Measurements from ENCODE around the gene H3-3A. TPM values are rescaled to one million over a fixed set of nuclear protein-coding genes. Genes with fewer than 3 reads are reported as not detected.

The H3-3A gene
- total and polyA plus RNA-seq, 2 experiments from 2014 or later, result 913 to 2,407 TPM

DNA sequence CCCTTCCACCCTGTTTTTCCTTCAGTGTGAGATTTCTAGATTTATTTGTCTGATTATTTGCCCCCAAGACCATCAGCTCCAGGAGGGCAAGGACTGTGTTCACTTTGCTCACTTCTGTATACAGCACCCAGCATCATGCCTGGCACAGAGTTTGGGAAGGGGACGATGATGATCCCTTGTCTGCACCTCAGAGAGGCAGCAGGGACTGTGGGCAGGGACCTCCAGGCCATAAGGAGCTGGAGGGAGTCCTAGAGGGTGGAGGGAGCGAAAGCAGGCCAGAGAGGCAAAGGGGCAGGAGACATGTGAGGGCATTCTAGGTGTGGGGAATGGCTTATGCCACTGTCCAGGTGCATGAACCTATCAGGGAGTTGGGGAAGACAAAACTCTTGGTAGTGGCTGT lies 32.8 kb downstream of the H3-3A start:
- no peak for DNase-seq (ENCODE audit: low spot score)
- H3K36me3 Mint-ChIP-seq (ENCODE audit: low read depth), result no peaks in the 10 kb centered on the region

More for the DNA sequence above, 32.8 kb downstream of the H3-3A start:
- Mint-ChIP-seq H3K27ac (no peak overlapping the region), H3K27me3 (ENCODE audit: insufficient read depth, low read depth, poor library complexity) (peaks cover 3% of the 10 kb centered on the region), H3K4me3 (no peak overlapping the region), H3K4me1 (peaks cover 18% of the 10 kb centered on the region), H3K9me3 (no peaks in the 10 kb centered on the region)
- no peaks in the 10 kb centered on the region for H4K20me1 ChIP-seq (replicated peaks; ENCODE audit: insufficient read depth)
- no peak overlapping the region for H3K4me3 ChIP-seq
- no peak for TF ChIP-seq STAT1 (IDR thresholded peaks at IDR 0.05; ENCODE audit: unreplicated experiment)
- TF ChIP-seq, protein P1, sequence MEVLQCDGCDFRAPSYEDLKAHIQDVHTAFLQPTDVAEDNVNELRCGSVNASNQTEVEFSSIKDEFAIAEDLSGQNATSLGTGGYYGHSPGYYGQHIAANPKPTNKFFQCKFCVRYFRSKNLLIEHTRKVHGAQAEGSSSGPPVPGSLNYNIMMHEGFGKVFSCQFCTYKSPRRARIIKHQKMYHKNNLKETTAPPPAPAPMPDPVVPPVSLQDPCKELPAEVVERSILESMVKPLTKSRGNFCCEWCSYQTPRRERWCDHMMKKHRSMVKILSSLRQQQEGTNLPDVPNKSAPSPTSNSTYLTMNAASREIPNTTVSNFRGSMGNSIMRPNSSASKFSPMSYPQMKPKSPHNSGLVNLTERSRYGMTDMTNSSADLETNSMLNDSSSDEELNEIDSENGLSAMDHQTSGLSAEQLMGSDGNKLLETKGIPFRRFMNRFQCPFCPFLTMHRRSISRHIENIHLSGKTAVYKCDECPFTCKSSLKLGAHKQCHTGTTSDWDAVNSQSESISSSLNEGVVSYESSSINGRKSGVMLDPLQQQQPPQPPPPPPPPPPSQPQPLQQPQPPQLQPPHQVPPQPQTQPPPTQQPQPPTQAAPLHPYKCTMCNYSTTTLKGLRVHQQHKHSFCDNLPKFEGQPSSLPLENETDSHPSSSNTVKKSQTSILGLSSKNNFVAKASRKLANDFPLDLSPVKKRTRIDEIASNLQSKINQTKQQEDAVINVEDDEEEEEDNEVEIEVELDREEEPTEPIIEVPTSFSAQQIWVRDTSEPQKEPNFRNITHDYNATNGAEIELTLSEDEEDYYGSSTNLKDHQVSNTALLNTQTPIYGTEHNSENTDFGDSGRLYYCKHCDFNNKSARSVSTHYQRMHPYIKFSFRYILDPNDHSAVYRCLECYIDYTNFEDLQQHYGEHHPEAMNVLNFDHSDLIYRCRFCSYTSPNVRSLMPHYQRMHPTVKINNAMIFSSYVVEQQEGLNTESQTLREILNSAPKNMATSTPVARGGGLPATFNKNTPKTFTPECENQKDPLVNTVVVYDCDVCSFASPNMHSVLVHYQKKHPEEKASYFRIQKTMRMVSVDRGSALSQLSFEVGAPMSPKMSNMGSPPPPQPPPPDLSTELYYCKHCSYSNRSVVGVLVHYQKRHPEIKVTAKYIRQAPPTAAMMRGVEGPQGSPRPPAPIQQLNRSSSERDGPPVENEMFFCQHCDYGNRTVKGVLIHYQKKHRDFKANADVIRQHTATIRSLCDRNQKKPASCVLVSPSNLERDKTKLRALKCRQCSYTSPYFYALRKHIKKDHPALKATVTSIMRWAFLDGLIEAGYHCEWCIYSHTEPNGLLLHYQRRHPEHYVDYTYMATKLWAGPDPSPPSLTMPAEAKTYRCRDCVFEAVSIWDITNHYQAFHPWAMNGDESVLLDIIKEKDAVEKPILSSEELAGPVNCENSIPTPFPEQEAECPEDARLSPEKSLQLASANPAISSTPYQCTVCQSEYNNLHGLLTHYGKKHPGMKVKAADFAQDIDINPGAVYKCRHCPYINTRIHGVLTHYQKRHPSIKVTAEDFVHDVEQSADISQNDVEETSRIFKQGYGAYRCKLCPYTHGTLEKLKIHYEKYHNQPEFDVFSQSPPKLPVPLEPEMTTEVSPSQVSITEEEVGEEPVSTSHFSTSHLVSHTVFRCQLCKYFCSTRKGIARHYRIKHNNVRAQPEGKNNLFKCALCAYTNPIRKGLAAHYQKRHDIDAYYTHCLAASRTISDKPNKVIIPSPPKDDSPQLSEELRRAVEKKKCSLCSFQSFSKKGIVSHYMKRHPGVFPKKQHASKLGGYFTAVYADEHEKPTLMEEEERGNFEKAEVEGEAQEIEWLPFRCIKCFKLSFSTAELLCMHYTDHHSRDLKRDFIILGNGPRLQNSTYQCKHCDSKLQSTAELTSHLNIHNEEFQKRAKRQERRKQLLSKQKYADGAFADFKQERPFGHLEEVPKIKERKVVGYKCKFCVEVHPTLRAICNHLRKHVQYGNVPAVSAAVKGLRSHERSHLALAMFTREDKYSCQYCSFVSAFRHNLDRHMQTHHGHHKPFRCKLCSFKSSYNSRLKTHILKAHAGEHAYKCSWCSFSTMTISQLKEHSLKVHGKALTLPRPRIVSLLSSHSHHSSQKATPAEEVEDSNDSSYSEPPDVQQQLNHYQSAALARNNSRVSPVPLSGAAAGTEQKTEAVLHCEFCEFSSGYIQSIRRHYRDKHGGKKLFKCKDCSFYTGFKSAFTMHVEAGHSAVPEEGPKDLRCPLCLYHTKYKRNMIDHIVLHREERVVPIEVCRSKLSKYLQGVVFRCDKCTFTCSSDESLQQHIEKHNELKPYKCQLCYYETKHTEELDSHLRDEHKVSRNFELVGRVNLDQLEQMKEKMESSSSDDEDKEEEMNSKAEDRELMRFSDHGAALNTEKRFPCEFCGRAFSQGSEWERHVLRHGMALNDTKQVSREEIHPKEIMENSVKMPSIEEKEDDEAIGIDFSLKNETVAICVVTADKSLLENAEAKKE (CRISPR knock-in tag; IDR thresholded peaks at IDR 0.05), result no peak
- TF ChIP-seq, protein P2, sequence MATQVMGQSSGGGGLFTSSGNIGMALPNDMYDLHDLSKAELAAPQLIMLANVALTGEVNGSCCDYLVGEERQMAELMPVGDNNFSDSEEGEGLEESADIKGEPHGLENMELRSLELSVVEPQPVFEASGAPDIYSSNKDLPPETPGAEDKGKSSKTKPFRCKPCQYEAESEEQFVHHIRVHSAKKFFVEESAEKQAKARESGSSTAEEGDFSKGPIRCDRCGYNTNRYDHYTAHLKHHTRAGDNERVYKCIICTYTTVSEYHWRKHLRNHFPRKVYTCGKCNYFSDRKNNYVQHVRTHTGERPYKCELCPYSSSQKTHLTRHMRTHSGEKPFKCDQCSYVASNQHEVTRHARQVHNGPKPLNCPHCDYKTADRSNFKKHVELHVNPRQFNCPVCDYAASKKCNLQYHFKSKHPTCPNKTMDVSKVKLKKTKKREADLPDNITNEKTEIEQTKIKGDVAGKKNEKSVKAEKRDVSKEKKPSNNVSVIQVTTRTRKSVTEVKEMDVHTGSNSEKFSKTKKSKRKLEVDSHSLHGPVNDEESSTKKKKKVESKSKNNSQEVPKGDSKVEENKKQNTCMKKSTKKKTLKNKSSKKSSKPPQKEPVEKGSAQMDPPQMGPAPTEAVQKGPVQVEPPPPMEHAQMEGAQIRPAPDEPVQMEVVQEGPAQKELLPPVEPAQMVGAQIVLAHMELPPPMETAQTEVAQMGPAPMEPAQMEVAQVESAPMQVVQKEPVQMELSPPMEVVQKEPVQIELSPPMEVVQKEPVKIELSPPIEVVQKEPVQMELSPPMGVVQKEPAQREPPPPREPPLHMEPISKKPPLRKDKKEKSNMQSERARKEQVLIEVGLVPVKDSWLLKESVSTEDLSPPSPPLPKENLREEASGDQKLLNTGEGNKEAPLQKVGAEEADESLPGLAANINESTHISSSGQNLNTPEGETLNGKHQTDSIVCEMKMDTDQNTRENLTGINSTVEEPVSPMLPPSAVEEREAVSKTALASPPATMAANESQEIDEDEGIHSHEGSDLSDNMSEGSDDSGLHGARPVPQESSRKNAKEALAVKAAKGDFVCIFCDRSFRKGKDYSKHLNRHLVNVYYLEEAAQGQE (IDR thresholded peaks at IDR 0.05; ENCODE audit: unreplicated experiment), result no peak
- no peak for TF ChIP-seq EZH2phosphoT487 (IDR thresholded peaks at IDR 0.05; ENCODE audit: unreplicated experiment)
- no peak overlapping the region for H3K4me2 ChIP-seq
- H3K27me3 ChIP-seq (ENCODE audit: insufficient read depth), result peaks cover 9% of the 10 kb centered on the region; the same call in 1 of the 2 replicates
- peaks cover 14% of the 10 kb centered on the region for H3K4me1 ChIP-seq (ENCODE audit: insufficient read depth)
- no peak overlapping the region for H3K27ac ChIP-seq (ENCODE audit: low read depth)
- H3K79me2 ChIP-seq (replicated peaks; ENCODE audit: insufficient read depth), result no peaks in the 10 kb centered on the region
- ATAC-seq, result no peak
- no peak overlapping the region for H2AFZ ChIP-seq
- no peaks in the 10 kb centered on the region for H3K9me2 ChIP-seq (ENCODE audit: insufficient read depth)
- no peaks in the 10 kb centered on the region for H3F3A ChIP-seq (replicated peaks; ENCODE audit: low read depth)
- no peaks in the 10 kb centered on the region for H3K36me3 ChIP-seq (ENCODE audit: insufficient read depth)

Data from GM23338 (cell line).